OCI-LY7 (cell line): ENCODE results near the gene CLDN9. TPM values are rescaled to one million over a fixed set of nuclear protein-coding genes. Genes with fewer than 3 reads are reported as not detected.
A peak's percentile ranks its signal among the peaks of the same experiment; 100 is the strongest.

Source experiments
- BruUV-seq: library from RNA; stranded (reverse); fragments of 400-500 nt; replicated peaks from 2 replicates; lab custom pipeline; 2021; lab: Mats Ljungman, UMichigan
- CTCF ChIA-PET: fragments of 300-600 bp; sonication (Branson Sonifier 250); formaldehyde crosslinking; loops from one replicate; lab custom pipeline; 2022; ENCODE audit warnings: antibody characterized with exemption; ENCODE audit not compliant: unreplicated experiment; lab: Charles Lee
- POLR2A ChIA-PET: fragments of 300-600 bp; sonication (Branson Sonifier 250); formaldehyde crosslinking; loops from one replicate; lab custom pipeline; 2022; ENCODE audit warnings: antibody characterized with exemption; lab: Charles Lee
- DNase-seq: peaks from one replicate; pipeline ENCODE4 v3.0.0-alpha.2; 2015; ENCODE audit warnings: low spot score
- H2AFZ ChIP-seq: fragments of 200-600 bp; sonication (generic), shearing (Covaris generic); 2 replicates; pipeline ENCODE4 v1.6.1; 2014; ENCODE audit warnings: mild to moderate bottlenecking, antibody characterized with exemption, low read length, moderate library complexity
- H3K27ac ChIP-seq: fragments of 200-600 bp; sonication (generic); 2 replicates; pipeline ENCODE4 v1.5.1; 2014; ENCODE audit warnings: mixed run types, low read depth, mild to moderate bottlenecking, moderate library complexity, low read length, inconsistent platforms; ENCODE audit not compliant: poor library complexity, severe bottlenecking
- H3K36me3 ChIP-seq: fragments of 200-600 bp; sonication (generic); 2 replicates; pipeline ENCODE4 v1.6.1; 2014; ENCODE audit warnings: mild to moderate bottlenecking, antibody characterized with exemption, low read length, moderate library complexity, mixed read lengths; ENCODE audit not compliant: insufficient read depth
- H3K4me1 ChIP-seq: fragments of 200-600 bp; sonication (generic); 2 replicates; pipeline ENCODE4 v1.5.1; 2014; ENCODE audit warnings: mild to moderate bottlenecking, low read length; ENCODE audit not compliant: insufficient read depth, poor library complexity, severe bottlenecking
- H3K4me2 ChIP-seq: fragments of 200-600 bp; sonication (generic); 2 replicates; pipeline ENCODE4 v1.6.1; 2014; ENCODE audit warnings: mild to moderate bottlenecking, low read length
- H3K4me3 ChIP-seq: fragments of 200-600 bp; sonication (generic); 2 replicates; pipeline ENCODE4 v1.5.1; 2014; ENCODE audit warnings: mild to moderate bottlenecking, low read depth, low read length; ENCODE audit not compliant: poor library complexity, severe bottlenecking
- H3K79me2 ChIP-seq: fragments of 200-600 bp; sonication (generic); 2 replicates; pipeline ENCODE4 v1.6.1; 2016; ENCODE audit warnings: low read depth, mild to moderate bottlenecking, low read length, moderate library complexity, mixed read lengths; ENCODE audit not compliant: insufficient read depth
- H3K9me2 ChIP-seq: fragments of 200-600 bp; sonication (generic); 2 replicates; pipeline ENCODE4 v1.6.1; 2016; ENCODE audit warnings: mild to moderate bottlenecking, low read length, mixed read lengths; ENCODE audit not compliant: insufficient read depth
- H3K9me3 ChIP-seq: fragments of 200-600 bp; sonication (generic); 2 replicates; pipeline ENCODE4 v1.6.1; 2014; ENCODE audit warnings: mild to moderate bottlenecking, mixed run types, low read length, mixed read lengths
- H4K20me1 ChIP-seq: fragments of 200-600 bp; sonication (generic); 2 replicates; pipeline ENCODE4 v1.6.1; 2014; ENCODE audit warnings: mild to moderate bottlenecking, antibody characterized with exemption, low read length, moderate library complexity, mixed read lengths; ENCODE audit not compliant: insufficient read depth
- EZH2phosphoT487 ChIP-seq: fragments of 200-600 bp; sonication (generic); IDR thresholded peaks from 2 replicates; pipeline ENCODE4 v1.6.1; 2018; ENCODE audit warnings: low read depth, borderline replicate concordance, mild to moderate bottlenecking, mixed run types, antibody characterized with exemption, low read length, moderate library complexity, mixed read lengths
- intact Hi-C: fragments of 100-400 bp; cut with micrococcal nuclease; formaldehyde crosslinking; loops from one replicate; pipeline ENCODE4 v1.10.0; 2022; ENCODE audit not compliant: unreplicated experiment
- total RNA-seq, 2 experiments: library from RNA; depleted of rRNA in 1 of 2; stranded (reverse); fragments of >200 nt in 1 of 2; shearing (Covaris generic) in 1 of 2; gene quantifications; 2 replicates each; pipeline ENCODE4 v1.2.3, GENCODE V29; 2014 to 2022
- TF ChIP-seq, protein P1 (sequence below): fragments of 200-600 bp; sonication (generic); conservative IDR thresholded peaks from 2 replicates; pipeline ENCODE4 v1.5.1; 2014; ENCODE audit warnings: mild to moderate bottlenecking, antibody characterized with exemption, low read length, moderate library complexity, mixed read lengths

Gene CLDN9
- total RNA-seq, 2 experiments from 2014 or later: 0.42 TPM; not detected in 1

DNA sequence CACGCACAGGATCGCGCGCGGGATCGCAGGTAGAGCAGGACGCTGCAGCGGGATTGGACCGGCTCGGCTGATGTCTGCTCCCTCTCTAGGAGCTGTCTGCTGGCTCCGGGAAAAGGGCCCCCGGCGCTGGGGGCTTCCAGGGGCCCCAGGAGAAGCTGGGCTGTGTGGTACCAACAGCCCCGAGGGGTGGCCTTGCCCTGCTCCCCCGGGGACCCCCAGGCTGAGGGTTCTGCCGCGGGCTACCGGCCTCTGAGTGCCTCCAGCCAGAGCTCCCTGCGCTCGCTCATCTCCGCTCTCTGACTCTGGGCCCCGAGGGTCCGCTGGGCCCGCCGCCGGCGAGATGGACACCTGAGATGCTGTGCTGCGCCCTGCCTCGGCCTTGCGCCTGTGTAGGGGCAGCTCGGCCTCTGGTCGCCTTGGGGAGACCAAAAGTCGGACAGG is 45.0 kb upstream of the CLDN9 start:
- TF ChIP-seq, protein P1, sequence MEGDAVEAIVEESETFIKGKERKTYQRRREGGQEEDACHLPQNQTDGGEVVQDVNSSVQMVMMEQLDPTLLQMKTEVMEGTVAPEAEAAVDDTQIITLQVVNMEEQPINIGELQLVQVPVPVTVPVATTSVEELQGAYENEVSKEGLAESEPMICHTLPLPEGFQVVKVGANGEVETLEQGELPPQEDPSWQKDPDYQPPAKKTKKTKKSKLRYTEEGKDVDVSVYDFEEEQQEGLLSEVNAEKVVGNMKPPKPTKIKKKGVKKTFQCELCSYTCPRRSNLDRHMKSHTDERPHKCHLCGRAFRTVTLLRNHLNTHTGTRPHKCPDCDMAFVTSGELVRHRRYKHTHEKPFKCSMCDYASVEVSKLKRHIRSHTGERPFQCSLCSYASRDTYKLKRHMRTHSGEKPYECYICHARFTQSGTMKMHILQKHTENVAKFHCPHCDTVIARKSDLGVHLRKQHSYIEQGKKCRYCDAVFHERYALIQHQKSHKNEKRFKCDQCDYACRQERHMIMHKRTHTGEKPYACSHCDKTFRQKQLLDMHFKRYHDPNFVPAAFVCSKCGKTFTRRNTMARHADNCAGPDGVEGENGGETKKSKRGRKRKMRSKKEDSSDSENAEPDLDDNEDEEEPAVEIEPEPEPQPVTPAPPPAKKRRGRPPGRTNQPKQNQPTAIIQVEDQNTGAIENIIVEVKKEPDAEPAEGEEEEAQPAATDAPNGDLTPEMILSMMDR: no peak
- TF ChIP-seq EZH2phosphoT487: no peak
- no peak overlapping the region for H3K4me3 ChIP-seq
- no peak overlapping the region for H2AFZ ChIP-seq
- H3K36me3 ChIP-seq: peaks cover 26% of the 10 kb centered on the region; the same call in 1 of the 2 replicates
- peaks cover 6% of the 10 kb centered on the region; the same call in 1 of the 2 replicates for H4K20me1 ChIP-seq
- POLR2A ChIA-PET: no interaction called here
- no peaks in the 10 kb centered on the region for H3K9me2 ChIP-seq
- DNase-seq: no peak
- H3K4me2 ChIP-seq: peak overlapping the region; percentile 74; the same call in 1 of the 2 replicates
- H3K79me2 ChIP-seq: no peaks in the 10 kb centered on the region; the same call in 1 of the 2 replicates
- intact Hi-C loops: no loop called here
- CTCF ChIA-PET: no interaction called here
- no peaks in the 10 kb centered on the region for H3K9me3 ChIP-seq
- H3K4me1 ChIP-seq: peaks cover 69% of the 10 kb centered on the region
- BruUV-seq: no TSS peak
- H3K27ac ChIP-seq: no peak overlapping the region

DNA sequence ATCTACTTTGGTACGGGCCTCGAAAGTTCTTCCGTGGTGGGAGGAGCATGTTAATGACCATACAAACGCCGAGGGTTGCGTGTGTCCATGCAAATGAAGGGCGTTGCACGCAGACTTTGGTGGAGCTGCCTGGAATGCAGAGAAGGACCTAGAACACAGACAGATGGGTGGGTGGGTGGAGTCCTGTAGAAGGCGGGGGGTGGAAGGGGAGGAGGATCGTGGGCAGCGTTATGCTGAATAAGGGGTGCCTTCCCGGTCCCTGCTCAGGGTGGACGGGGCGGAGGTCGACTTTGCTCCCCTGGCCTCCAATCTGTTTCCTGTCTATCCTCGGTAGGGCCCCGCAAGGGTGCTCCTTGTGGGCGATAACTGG is 44.4 kb upstream of the CLDN9 start:
- H3K4me1 ChIP-seq: peaks cover 63% of the 10 kb centered on the region

More for the DNA sequence above, 44.4 kb upstream of the CLDN9 start:
- Histone ChIP-seq H3K9me2 (no peaks in the 10 kb centered on the region), H2AFZ (no peak overlapping the region; the same call in 1 of the 2 replicates), H3K4me2 (peak overlapping the region; percentile 74), H3K9me3 (no peaks in the 10 kb centered on the region), H3K4me3 (peak overlapping the region; percentile 99), H4K20me1 (peaks cover 6% of the 10 kb centered on the region; the same call in 1 of the 2 replicates), H3K36me3 (peaks cover 32% of the 10 kb centered on the region; the same call in 1 of the 2 replicates), H3K79me2 (no peaks in the 10 kb centered on the region; the same call in 1 of the 2 replicates), H3K27ac (peak overlapping the region; percentile 47)
- BruUV-seq: no TSS peak
- CTCF ChIA-PET: no interaction called here
- POLR2A ChIA-PET: no interaction called here
- TF ChIP-seq, protein P1: no peak
- TF ChIP-seq EZH2phosphoT487: no peak
- DNase-seq: peak; percentile 52
- intact Hi-C loops: no loop called here
